ENCODE measurements around the gene FERMT3. TPM values are rescaled to one million over a fixed set of nuclear protein-coding genes. Genes with fewer than 3 reads are reported as not detected.

FERMT3 gene
- total and polyA plus RNA-seq, 2 of the 13 experiments (the other 11 are each of a cell fraction or from before 2014, with no cell fraction given): 0.29 TPM; not detected in 1

DNA sequence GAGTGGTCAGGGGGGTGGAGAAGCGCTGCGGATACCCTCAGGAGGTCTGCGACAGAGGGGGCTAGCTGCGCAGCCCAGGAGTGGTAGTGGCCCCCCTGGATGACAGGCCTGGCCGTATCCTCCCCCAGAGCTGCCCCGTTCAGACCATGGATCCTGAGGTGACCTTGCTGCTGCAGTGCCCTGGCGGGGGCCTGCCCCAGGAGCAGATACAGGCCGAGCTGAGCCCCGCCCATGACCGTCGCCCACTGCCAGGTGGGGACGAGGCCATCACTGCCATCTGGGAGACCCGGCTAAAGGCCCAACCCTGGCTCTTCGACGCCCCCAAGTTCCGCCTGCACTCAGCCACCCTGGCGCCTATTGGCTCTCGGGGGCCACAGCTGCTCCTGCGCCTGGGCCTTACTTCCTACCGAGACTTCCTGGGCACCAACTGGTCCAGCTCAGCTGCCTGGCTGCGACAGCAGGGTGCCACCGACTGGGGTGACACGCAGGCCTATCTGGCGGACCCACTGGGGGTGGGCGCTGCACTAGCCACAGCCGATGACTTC lies 20.1 kb downstream of the FERMT3 start (continued):
- TF ChIP-seq, protein P1, sequence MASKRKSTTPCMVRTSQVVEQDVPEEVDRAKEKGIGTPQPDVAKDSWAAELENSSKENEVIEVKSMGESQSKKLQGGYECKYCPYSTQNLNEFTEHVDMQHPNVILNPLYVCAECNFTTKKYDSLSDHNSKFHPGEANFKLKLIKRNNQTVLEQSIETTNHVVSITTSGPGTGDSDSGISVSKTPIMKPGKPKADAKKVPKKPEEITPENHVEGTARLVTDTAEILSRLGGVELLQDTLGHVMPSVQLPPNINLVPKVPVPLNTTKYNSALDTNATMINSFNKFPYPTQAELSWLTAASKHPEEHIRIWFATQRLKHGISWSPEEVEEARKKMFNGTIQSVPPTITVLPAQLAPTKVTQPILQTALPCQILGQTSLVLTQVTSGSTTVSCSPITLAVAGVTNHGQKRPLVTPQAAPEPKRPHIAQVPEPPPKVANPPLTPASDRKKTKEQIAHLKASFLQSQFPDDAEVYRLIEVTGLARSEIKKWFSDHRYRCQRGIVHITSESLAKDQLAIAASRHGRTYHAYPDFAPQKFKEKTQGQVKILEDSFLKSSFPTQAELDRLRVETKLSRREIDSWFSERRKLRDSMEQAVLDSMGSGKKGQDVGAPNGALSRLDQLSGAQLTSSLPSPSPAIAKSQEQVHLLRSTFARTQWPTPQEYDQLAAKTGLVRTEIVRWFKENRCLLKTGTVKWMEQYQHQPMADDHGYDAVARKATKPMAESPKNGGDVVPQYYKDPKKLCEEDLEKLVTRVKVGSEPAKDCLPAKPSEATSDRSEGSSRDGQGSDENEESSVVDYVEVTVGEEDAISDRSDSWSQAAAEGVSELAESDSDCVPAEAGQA (IDR thresholded peaks at IDR 0.05; ENCODE audit: low read depth): no peak
- TF ChIP-seq, protein P1 (CRISPR knock-in tag; IDR thresholded peaks at IDR 0.05; ENCODE audit: borderline replicate concordance): 0 out of 2 replicates have a peak, but pooled peaks have one; percentile 42
- TF ChIP-seq HDAC1 (CRISPR knock-in tag; IDR thresholded peaks at IDR 0.05) (0 out of 2 replicates have a peak, but pooled peaks have one; percentile 23), ZNF773 (CRISPR knock-in tag; IDR thresholded peaks at IDR 0.05; ENCODE audit: borderline replicate concordance) (no peak), SKI (IDR thresholded peaks at IDR 0.05; ENCODE audit: partially characterized antibody) (no peak), ZNF598 (CRISPR knock-in tag; IDR thresholded peaks at IDR 0.05; ENCODE audit: borderline replicate concordance) (0 out of 2 replicates have a peak, but pooled peaks have one; percentile 25), HBP1 (CRISPR knock-in tag; IDR thresholded peaks at IDR 0.05; ENCODE audit: low read depth) (no peak), HNRNPK (IDR thresholded peaks at IDR 0.05; ENCODE audit: low read depth, low read length, poor library complexity, severe bottlenecking) (no peak), SUZ12 (IDR thresholded peaks at IDR 0.05; ENCODE audit: low read depth, low read length) (no peak), ZNF350 (CRISPR knock-in tag; IDR thresholded peaks at IDR 0.05; ENCODE audit: borderline replicate concordance, low read depth) (no peak; the same call in 1 of the 2 replicates), ZNF761 (CRISPR knock-in tag; conservative IDR thresholded peaks at IDR 0.05) (no peak), ZNF576 (CRISPR knock-in tag; IDR thresholded peaks at IDR 0.05) (no peak), LCORL (IDR thresholded peaks at IDR 0.05) (no peak), LCORL (CRISPR knock-in tag; IDR thresholded peaks at IDR 0.05) (0 out of 2 replicates have a peak, but pooled peaks have one; percentile 13), PRPF4 (IDR thresholded peaks at IDR 0.05; ENCODE audit: low read depth, low read length, poor library complexity, severe bottlenecking) (no peak), ZNF24 (IDR thresholded peaks at IDR 0.05) (no peak), ZNF841 (CRISPR knock-in tag; IDR thresholded peaks at IDR 0.05; ENCODE audit: borderline replicate concordance) (no peak), HHEX (CRISPR knock-in tag; IDR thresholded peaks at IDR 0.05) (no peak), ZNF3 (CRISPR knock-in tag; IDR thresholded peaks at IDR 0.05) (no peak), RBFOX2 (IDR thresholded peaks at IDR 0.05; ENCODE audit: low read depth, low read length) (0 out of 2 replicates have a peak, but pooled peaks have one; percentile 32), ZFP37 (CRISPR knock-in tag; IDR thresholded peaks at IDR 0.05; ENCODE audit: borderline replicate concordance) (no peak)
- TF ChIP-seq, protein P2, sequence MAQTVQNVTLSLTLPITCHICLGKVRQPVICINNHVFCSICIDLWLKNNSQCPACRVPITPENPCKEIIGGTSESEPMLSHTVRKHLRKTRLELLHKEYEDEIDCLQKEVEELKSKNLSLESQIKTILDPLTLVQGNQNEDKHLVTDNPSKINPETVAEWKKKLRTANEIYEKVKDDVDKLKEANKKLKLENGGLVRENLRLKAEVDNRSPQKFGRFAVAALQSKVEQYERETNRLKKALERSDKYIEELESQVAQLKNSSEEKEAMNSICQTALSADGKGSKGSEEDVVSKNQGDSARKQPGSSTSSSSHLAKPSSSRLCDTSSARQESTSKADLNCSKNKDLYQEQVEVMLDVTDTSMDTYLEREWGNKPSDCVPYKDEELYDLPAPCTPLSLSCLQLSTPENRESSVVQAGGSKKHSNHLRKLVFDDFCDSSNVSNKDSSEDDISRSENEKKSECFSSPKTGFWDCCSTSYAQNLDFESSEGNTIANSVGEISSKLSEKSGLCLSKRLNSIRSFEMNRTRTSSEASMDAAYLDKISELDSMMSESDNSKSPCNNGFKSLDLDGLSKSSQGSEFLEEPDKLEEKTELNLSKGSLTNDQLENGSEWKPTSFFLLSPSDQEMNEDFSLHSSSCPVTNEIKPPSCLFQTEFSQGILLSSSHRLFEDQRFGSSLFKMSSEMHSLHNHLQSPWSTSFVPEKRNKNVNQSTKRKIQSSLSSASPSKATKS (CRISPR knock-in tag; IDR thresholded peaks at IDR 0.05): no peak
